ENCODE measurements around the gene TNFRSF21. TPM values are rescaled to one million over a fixed set of nuclear protein-coding genes. Genes with fewer than 3 reads are reported as not detected.
"Not testable (repeated sequence)": the region's sequence is repeated elsewhere in the genome, so short reads cannot be mapped to it uniquely, and the experiment has no call there.

TNFRSF21 gene
- polyA plus RNA-seq, 1 donor from 2014 or later, result 13.0 TPM

GRCh38 chr6:47229255-47229654, 80.5 kb downstream of the TNFRSF21 start:
- no peak overlapping the region for H3K4me3 ChIP-seq (ENCODE audit: low read length)
- no peak overlapping the region for H3K4me2 ChIP-seq (ENCODE audit: low read length)
- H3F3A ChIP-seq (ENCODE audit: insufficient read depth, low read length, poor library complexity, severe bottlenecking), result no peaks in the 10 kb centered on the region
- H3K79me2 ChIP-seq (replicated peaks; ENCODE audit: insufficient read depth, low read length), result no peaks in the 10 kb centered on the region
- H3K27me3 ChIP-seq (ENCODE audit: insufficient read depth, low read depth, low read length), result no peaks in the 10 kb centered on the region
- no peak overlapping the region for H3K9ac ChIP-seq (ENCODE audit: low read length)
- TF ChIP-seq MXI1 (conservative IDR thresholded peaks at IDR 0.05; ENCODE audit: poor library complexity, severe bottlenecking) (no peak), TAF1 (IDR thresholded peaks at IDR 0.05; ENCODE audit: low read depth) (no peak), EP300 (conservative IDR thresholded peaks at IDR 0.05; ENCODE audit: poor library complexity, severe bottlenecking) (no peak), REST (IDR thresholded peaks at IDR 0.05; ENCODE audit: borderline replicate concordance) (no peak), POLR2AphosphoS5 (IDR thresholded peaks at IDR 0.05) (no peak), SMC3 (conservative IDR thresholded peaks at IDR 0.05; ENCODE audit: poor library complexity) (no peak), EZH2 (IDR thresholded peaks at IDR 0.05; ENCODE audit: borderline replicate concordance, insufficient read depth, low read length, poor library complexity, severe bottlenecking) (no peak), RAD21 (conservative IDR thresholded peaks at IDR 0.05) (no peak)
- TF ChIP-seq, protein P1, sequence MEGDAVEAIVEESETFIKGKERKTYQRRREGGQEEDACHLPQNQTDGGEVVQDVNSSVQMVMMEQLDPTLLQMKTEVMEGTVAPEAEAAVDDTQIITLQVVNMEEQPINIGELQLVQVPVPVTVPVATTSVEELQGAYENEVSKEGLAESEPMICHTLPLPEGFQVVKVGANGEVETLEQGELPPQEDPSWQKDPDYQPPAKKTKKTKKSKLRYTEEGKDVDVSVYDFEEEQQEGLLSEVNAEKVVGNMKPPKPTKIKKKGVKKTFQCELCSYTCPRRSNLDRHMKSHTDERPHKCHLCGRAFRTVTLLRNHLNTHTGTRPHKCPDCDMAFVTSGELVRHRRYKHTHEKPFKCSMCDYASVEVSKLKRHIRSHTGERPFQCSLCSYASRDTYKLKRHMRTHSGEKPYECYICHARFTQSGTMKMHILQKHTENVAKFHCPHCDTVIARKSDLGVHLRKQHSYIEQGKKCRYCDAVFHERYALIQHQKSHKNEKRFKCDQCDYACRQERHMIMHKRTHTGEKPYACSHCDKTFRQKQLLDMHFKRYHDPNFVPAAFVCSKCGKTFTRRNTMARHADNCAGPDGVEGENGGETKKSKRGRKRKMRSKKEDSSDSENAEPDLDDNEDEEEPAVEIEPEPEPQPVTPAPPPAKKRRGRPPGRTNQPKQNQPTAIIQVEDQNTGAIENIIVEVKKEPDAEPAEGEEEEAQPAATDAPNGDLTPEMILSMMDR (IDR thresholded peaks at IDR 0.05; ENCODE audit: poor library complexity, severe bottlenecking), result no peak
- no peak overlapping the region for H3K27ac ChIP-seq (ENCODE audit: low read length)
- H3K9me3 ChIP-seq (ENCODE audit: low read length), result no peaks in the 10 kb centered on the region
- no peaks in the 10 kb centered on the region for H3K9me2 ChIP-seq (ENCODE audit: insufficient read depth, low read length)
- H2AFZ ChIP-seq (ENCODE audit: low read depth, low read length), result no peak overlapping the region
- H4K20me1 ChIP-seq (ENCODE audit: insufficient read depth), result no peaks in the 10 kb centered on the region
- H3K36me3 ChIP-seq (ENCODE audit: insufficient read depth, low read length), result no peaks in the 10 kb centered on the region

DNA sequence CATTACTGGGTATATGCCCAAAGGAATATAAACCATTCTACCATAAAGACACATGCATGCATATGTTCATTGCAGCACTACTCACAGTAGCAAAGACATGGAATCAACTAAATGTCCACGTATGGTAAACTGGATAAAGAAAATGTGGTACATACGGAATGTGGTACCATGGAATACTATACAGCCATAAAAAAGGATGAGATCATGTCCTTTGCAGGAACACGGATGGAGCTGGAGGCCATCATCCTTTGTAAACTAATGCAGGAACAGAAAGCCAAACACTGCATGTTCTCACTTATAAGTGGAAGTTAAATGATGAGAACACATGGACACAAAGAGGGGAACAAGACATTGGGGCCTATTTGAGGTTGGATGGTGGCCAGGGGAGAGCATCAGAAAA, 81.6 kb downstream of the TNFRSF21 start:
- not testable (repeated sequence) for H3F3A ChIP-seq (ENCODE audit: insufficient read depth, low read length, poor library complexity, severe bottlenecking); H3K4me2 ChIP-seq (ENCODE audit: low read length); H3K9me2 ChIP-seq (ENCODE audit: insufficient read depth, low read length); H3K27me3 ChIP-seq (ENCODE audit: insufficient read depth, low read depth, low read length); H4K20me1 ChIP-seq (ENCODE audit: insufficient read depth); H3K4me3 ChIP-seq (ENCODE audit: low read length); H3K9ac ChIP-seq (ENCODE audit: low read length); H2AFZ ChIP-seq (ENCODE audit: low read depth, low read length); H3K79me2 ChIP-seq (replicated peaks; ENCODE audit: insufficient read depth, low read length); H3K36me3 ChIP-seq (ENCODE audit: insufficient read depth, low read length); H3K27ac ChIP-seq (ENCODE audit: low read length); H3K9me3 ChIP-seq (ENCODE audit: low read length)

DNA sequence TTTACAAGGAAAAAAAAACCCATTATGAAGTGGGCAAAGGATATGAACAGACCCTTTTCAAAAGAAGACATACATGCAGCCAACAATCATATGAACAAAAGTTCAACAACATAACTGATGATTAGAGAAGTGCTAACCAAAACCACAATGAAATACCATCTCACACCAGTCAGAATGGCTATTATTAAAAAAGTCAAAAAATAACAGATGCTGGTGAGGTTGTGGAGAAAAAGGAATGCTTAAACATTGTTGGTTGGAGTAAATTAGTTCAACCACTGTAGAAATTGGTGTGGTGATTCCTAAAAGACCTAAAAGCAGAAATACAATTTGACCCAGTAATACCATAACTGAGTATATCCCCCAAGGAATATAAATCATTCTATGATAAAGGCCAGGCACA, 86.5 kb downstream of the TNFRSF21 start:
- not testable (repeated sequence) for H3K27ac ChIP-seq (ENCODE audit: low read length); H3K9ac ChIP-seq (ENCODE audit: low read length); H3K4me2 ChIP-seq (ENCODE audit: low read length); H2AFZ ChIP-seq (ENCODE audit: low read depth, low read length); H4K20me1 ChIP-seq (ENCODE audit: insufficient read depth); H3F3A ChIP-seq (ENCODE audit: insufficient read depth, low read length, poor library complexity, severe bottlenecking); H3K79me2 ChIP-seq (replicated peaks; ENCODE audit: insufficient read depth, low read length); H3K27me3 ChIP-seq (ENCODE audit: insufficient read depth, low read depth, low read length); H3K9me2 ChIP-seq (ENCODE audit: insufficient read depth, low read length); H3K36me3 ChIP-seq (ENCODE audit: insufficient read depth, low read length); H3K4me3 ChIP-seq (ENCODE audit: low read length); H3K9me3 ChIP-seq (ENCODE audit: low read length)

Data from neural cell (in vitro differentiated cells).